ENCODE measurements around the gene GHR.

DNA sequence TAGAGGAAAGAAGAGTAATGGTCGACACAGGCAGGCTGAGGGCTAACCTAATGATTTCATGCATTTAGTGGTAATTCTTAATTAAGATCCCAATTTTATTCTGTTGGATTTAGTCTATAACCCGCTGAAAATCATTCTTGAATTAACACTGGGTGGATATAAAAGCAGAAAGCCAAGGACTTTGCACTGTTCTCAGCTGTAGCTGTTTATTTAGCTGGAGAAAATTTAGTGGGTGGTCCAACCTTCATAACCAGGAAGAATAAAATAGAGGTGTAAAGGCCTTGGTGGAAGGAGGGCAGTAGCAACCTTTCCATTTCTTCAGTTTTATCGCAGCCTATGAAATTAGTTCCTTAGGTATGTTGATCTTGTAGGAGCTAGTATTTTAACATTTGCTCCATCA lies 92.3 kb downstream of the GHR start:
- no peak for TF ChIP-seq TAF1 (IDR thresholded peaks at IDR 0.05; ENCODE audit: low read depth, low read length)
- no peak for TF ChIP-seq BRCA1 (IDR thresholded peaks at IDR 0.05; ENCODE audit: low read depth, low read length)
- no peak for TF ChIP-seq SIN3A (conservative IDR thresholded peaks at IDR 0.05 in 1 of 2, IDR thresholded peaks at IDR 0.05 in 1 of 2; ENCODE audit: low read depth in 1 of 2, low read length in 2 of 2)
- no peak for TF ChIP-seq CTCF (IDR thresholded peaks at IDR 0.05; ENCODE audit: control extremely low read depth in 1 of 3, insufficient read depth in 1 of 3, low read depth in 1 of 3, low read length in 3 of 3)
- no peak for TF ChIP-seq EP300 (IDR thresholded peaks at IDR 0.05; ENCODE audit: borderline replicate concordance in 1 of 2, low read depth in 2 of 2, low read length in 2 of 2)
- TF ChIP-seq KDM1A (IDR thresholded peaks at IDR 0.05; ENCODE audit: borderline replicate concordance, low read length): no peak
- TF ChIP-seq POLR2AphosphoS5 (IDR thresholded peaks at IDR 0.05; ENCODE audit: low read depth, low read length): no peak
- TF ChIP-seq EZH2 (IDR thresholded peaks at IDR 0.05; ENCODE audit: low read depth, low read length, severe bottlenecking): no peak
- no peak for TF ChIP-seq GTF2F1 (IDR thresholded peaks at IDR 0.05; ENCODE audit: borderline replicate concordance, low read depth, low read length)
- TF ChIP-seq TCF12 (IDR thresholded peaks at IDR 0.05; ENCODE audit: low read depth, low read length): no peak

All from H1 (cell line).